Fibroblast of gingiva (primary cell): ENCODE results near the gene FAM177A1.
"Not testable (repeated sequence)": the region's sequence is repeated elsewhere in the genome, so short reads cannot be mapped to it uniquely, and the experiment has no call there.

ENCODE experiments used
- DNase-seq: peaks from one replicate; pipeline ENCODE4 v3.0.0-alpha.2; 2011; ENCODE audit warnings: low read depth

FAM177A1 gene

DNA sequence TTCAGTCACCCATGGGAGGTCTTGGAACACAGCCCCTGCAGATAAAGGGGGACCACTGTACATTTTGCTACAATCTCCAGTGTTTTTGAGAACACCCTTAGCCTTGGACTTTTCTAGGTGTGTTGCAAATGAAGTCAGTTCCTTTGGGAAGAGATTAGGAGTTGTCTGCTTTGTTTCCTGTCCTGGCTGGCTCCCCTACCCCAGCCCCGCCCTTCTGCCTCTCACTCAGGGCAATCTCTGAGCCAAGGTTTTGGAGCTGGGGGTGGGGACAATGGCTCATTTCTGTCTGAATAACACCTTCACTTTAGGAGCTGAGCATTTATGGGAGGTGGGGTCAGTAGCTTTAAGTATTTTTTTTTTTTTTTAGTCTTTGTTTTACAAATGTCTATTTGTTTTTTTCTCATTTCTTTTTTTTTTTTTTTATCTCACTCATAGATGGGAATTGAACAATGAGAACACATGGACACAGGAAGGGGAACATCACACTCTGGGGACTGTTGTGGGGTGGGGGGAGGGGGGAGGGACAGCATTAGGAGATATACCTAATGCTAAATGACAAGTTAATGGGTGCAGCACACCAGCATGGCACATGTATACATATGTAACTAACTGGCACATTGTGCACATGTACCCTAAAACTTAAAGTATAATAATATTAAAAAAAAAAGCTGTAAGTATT, 15.2 kb downstream of the FAM177A1 start:
- not testable (repeated sequence) for DNase-seq

DNA sequence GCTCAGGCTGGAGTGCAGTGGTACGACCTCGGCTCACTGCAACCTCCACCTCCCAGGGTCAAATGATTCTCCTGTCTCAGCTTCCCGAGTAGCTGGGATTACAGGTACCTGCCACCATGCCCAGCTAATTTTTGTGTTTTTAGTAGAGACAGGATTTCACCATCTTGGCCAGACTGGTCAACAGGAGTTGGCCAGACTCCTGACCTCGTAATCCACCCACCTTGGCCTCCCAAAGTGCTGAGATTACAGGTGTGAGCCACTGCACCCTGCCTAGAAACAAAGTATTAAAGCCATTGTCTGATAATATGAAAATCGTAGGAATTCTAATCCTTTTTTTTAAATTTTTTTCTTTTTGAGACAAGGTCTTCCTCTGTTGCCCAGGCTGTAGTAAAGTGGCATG, 19.7 kb downstream of the FAM177A1 start:
- DNase-seq = not testable (repeated sequence)

DNA sequence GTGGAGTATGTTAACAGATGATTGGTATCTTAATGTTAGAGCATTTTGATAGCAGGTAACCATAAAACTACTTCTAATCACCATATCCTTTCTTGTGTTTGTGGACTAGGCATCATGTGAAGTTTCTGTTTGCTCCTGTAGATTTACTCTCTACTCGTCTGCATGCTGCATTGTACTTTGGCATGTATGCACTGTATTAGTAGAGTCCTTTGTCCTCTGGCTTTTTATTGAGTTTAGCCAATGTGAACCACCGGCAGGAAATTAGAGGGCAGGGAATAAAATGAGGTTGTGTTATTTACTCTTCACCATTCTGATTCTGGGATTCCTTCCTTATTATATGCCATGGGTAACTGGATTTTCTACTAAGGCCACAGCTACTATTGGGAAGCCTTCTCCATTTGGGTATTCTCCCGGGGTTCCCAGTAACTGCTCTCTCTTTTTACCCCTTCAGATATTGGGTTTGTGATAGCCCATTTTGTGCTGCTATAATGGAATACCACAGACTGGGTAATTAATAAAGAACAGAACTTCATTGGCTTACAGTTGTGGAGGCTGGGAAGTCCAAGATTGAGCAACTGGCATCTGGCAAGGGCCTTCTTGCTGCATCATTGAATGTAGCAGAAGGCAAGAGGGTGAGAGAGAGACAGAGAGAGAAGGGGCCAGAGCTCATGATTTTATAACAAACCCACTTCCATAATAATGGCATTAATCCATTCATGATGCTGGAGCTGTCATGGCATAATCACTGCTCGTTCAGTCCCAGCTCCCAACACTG, 22.4 kb downstream of the FAM177A1 start:
- peak; percentile 34 for DNase-seq

DNA sequence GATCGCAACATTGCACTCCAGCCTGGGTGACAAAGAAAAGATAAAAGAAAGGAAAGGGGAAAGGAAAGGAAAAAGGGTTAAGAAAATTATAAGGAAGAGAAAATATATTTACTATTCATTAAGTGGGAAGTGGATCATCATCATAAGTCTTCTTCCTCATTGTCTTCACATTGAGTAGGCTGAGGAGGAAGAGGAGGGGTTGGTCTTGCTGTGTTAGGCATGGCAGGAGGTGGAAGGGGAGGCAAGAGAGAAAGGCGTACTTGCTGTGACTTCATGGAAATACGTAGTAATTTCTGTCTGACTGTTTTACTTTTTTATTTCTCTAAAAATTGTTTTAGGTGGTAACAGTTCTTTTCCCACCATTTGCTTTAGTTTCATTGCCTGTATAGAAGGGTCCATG, 26.2 kb downstream of the FAM177A1 start:
- DNase-seq = no peak

DNA sequence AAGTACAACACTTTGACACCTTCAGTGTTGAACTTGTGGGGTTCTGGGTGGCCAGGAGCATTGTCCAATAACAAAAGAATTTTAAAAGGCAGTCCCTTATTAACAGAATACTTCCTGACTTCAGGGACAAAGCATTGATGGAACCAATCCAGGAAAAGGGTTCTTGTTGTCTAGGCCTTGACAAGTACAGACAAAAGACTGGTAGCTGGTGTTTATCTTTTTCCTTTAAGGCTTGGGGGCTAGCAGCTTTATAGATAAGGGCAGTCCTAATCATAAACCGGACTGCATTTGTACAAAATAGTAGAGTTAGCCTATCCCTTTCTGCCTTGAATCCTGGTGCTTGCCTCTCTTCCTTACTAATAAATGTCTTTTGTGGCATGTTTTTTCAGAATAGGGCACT, 27.4 kb downstream of the FAM177A1 start:
- DNase-seq = no peak

DNA sequence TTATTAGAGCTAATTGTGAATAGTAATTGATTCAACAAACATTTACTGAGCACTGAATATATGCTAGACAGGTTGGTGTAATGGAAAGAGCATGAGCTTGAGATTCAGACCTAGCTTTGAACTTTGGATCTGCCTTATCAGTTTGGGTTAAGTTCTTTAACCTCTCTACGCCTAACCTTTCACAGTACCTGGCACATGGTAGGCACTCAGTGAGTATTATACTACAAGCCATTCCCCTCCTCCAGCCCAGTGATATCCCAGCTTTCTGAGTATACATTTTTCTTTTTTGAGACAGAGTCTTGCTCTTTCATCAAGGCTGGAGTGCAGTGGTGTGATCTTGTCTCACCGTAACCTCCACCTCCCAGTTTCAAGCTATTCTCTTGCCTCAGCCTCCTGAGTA, 32.0 kb downstream of the FAM177A1 start:
- DNase-seq = no peak

DNA sequence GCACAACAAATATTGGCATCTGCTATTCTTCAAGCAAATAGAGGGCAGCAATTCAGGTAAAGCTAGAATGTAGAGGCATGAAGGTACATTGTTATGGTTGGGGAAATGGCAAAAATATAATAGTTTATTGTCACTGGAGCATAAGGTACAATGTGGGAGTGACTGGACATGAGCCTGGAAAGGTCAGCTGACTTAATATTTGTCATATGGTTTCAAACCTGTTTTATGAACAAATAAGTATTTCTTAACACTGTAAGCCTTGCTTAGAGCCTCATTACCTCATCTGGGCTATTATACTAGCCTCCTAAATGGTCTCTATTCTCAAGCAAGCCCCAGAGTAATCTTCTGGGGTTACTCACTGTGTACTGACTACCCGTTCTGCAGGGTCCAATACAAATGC, 33.7 kb downstream of the FAM177A1 start:
- DNase-seq = no peak

DNA sequence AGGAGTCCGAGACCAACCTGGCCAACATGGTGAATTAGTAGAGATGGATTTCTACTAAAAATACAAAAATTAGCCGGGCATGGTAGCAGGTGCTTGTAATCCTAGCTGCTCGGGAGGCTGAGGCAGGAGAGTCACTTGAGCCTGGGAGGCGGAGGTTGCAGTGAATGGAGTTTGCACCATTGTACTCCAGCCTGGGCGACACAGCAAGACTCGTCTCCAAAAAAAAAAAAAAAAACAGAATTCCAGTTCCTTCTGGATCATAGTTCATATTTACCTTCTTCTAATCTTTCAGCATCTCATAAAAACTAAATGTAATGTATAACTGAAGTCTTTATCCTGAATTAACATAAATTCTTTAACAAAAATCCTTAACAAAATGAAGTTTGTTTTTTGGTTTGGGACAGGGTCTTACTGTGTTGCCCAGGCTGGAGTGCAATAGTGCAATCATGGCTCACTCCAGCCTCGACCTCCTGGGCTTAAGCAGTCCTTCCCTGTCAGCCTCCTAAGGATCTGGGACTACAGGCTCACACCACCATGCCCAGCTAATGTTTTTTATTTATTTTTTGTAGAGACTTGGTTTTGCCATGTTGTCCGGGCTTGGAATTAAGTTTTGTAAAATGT, 37.6 kb downstream of the FAM177A1 start:
- no peak for DNase-seq

DNA sequence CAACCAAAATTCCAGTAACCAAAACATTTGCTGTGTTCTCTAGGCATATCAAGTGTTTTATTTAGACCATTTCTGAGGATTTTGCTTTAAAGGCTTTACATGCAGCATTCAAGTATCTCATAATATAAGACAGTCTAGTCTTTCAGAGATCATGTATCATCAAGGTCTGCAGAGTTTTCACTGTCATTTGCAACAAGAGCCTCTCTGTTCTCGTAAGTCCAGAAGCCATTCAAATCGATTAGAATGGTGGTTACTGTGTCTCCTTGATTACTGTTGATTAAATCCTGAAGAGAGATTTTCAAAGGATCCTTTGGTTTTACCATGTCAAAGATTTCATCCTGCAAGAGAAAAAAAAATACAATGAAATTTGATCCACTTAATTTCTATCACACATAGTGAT, 39.4 kb downstream of the FAM177A1 start:
- no peak for DNase-seq

DNA sequence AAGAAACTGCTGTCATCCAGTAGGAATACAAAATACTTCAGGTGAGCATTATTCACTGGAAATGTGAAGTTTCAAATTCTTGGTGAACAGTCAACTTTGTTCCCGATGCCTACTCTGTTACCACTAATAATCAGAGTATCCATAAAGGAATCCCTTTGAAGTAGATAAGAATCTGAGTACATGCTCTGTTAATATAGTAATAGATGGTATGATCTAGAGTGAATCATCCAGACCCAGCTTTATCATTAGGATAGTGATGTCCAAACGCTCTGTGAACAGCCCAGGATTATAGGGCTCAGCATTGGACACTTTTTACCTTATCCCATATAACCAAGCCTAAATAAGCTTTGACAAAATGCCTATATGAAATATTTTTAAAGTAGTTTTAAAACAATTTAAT, 42.4 kb downstream of the FAM177A1 start:
- DNase-seq = no peak

DNA sequence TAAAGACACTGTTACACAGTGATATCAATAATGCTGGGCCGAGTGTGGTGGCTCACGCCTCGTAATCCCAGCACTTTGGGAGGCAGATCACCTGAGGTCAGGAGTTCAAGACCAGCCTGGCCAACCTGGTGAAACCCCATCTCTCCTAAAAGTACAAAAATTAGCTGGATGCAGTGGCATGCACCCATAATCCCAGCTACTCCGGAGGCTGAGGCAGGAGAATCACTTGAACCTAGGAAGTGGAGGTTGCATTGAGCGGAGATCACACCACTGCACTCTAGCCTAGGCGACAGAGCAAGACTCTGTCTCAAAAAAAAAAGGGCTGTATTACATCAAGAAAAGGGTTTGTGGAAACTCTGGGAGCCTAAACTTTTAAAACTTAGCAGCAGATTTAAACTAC, 48.6 kb downstream of the FAM177A1 start:
- not testable (repeated sequence) for DNase-seq

DNA sequence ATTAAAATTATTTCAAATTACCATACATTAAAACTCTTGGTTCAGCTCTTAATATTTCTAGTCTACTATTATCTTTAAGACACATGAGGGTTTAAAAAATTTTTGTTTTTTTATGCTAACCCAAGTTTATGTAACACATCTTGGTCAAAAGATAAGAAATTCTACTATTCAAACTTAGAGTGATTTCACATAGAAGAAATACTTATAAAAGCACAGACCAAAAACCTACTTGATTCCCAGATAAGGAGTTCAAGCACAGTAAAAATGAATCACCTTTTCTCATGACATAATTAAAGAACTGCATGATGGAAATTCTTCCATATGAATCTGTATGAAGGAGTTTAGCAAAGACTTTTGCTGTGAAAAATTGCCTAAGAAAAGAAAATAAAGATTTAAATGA, 61.8 kb downstream of the FAM177A1 start:
- DNase-seq = no peak

DNA sequence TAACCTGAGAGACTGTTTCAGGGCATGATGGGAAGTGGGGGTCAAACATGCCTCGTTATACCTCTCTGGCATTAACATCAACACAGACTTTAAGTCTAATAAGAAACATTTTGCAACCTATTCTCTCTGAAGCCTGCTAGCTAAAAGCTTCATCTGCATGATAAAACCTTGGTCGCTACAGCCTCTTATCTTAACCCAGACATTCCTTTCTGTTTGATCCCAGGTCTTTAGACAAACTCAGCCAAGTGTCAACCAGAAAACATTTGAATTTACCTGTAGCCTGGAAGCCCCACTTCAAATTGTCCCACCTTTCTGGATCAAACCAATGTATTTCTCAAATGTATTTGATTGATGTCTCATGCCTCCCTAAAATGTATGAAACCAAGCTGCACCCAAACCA, 66.6 kb downstream of the FAM177A1 start:
- no peak for DNase-seq

DNA sequence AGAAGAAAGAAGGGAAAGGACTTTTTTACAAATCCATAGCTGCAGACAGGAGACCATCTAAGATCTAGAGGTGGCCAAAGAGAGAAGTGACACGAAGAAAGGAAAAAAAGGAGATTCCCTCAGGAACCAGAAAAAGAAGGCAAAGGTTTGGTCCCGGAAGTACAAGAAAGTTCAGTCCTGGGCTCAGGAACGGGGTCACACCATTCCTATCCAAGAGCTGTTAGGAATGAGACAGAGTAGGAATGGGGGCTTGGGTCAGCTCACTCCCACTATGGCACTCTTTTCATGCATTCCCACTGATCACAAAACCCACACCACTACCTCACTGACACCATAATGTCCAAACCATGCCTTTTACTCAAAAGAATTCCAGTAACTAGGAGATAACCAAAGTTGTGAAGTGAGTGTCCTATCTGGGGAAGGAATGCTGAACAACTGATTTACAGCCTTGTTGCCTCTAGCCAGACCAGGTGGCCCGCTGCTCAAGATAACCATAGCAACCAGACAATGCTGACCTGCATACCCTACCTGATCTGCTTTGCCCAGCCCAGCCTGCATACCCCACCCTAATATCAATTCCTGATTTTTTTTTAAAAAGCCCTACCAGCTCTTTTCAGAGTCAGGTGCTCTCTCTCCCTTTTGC, 67.4 kb downstream of the FAM177A1 start:
- no peak for DNase-seq

DNA sequence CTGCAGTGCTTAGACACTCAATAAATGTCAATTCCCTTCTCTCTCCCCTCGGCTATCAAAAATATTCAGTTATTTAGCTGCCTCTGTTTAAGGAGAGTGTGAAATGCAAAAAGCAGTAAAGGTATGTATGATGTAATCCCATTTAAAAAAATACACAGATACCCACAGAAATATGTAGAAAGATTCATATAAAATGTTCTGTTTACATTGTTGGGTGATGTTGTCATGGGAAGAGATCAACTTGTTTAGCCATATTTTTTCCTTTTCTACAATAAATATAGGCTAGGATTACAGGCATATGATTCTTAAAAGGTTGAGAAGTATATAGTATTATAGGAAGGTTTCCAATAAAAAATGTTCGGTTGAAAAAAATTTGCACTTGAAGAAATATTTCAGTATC, 68.0 kb downstream of the FAM177A1 start:
- DNase-seq = peak; percentile 33

DNA sequence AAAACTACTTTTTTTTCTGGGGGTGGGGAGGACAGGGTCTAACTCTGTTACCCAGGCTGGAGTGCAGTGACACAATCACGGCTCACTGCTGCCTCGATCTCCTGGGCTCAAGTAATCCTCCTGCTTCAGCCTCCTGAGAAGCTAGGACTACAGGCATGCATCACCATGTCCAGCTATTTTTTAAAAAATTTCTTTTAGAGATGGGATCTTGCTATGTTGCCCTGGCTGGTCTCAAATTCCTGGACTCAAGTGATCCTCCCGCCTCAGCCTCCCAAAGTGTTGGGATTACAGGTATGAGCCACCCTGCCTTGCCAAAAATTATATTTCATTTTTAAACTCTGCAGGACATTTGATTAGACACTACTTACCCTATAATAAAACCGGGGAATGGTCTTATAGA, 70.2 kb downstream of the FAM177A1 start:
- no peak for DNase-seq

DNA sequence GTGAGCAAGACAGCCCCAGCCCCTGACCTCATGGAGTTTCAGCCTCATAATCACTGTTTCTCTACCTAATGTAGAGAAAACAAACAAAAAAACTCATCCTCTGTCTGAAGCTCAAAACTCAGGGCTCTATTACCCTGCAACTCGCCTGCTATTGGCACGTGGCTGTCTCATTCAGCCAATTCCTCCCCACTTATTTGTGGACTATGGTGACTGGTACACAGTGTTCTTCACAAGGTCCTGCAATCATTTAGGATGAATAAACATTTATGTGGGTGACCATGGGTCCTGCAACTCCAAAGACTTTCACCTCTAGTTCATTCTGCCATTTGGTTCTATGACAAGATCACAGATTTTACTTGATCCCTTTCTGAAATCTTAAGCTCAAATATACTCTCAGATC, 71.0 kb downstream of the FAM177A1 start:
- no peak for DNase-seq

DNA sequence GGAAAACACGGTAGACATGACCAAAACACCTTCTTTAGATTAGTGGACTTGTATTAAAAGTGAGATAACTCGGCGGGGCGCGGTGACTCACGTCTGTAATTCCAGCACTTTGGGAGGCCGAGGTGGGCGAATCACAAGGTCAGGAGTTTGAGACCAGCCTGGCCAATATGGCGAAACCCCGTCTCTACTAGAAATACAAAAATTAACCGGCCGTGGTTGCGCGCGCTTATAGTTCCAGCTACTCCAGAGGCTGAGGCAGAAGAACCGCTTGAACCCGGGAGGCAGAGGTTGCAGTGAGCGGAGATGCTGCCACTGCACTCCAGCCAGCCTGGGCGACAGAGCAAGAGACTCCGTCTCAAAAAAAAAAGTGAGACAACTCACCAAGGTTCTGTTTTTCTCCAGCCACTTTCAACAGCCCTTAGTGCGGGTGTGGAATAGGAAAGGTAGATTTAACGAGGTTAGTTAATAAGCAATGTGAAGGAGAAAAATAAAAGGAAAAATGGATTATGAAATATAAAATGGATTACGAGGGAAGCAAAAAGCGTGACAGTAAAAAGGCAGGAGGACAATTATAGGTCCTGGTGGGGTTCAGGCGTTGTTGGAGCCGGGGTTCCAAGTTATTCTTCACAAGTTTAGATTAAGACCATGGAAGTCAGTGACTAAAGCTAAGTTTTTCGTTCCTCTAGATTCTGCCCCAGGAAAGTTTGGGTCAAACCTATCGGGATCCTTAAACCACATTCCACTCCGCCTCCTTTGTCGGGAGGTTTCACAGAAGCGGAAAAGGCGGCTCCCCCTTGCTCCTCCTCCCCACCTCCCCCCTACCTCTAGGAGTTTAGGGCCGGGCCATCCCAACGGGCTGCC, 75.2 kb downstream of the FAM177A1 start:
- no peak for DNase-seq

DNA sequence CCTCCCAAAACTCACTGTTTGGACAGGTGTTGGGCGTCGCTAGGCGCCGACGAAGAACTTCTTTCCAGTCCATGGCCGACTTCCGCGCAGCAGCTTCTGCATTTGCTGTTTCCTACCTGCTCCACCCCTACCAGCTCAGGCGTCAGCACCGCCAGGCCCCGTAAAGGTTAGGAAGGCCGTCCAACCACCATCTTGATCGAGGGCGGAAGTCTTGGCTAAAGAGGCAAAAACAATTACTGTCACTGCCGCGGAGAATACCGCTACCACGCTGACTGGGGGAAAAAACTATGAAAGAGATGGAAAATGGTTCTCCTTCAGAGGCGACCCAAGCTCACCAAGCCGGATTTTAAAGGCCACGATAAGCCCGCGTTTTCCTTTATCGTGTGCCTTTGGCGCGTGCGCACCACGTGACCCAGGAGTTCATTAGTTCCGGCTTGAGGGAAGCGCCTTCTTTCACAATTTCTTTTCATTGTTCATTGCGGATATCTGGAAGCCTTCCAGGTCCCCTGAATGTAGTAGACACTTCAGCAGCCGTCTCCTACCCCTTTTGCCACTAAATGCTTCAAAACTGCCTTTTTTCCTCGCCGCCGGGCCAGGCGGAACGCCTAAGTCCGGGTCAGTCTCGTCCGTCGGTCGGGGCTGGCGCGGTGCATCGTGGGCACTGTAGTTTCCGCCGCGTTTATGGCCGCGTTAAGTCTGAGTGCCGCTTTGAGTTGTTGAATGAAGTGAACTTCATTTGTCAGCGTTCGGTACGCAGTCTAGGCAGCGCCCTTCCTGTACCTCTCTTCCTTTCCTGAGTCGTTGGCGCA, 76.0 kb downstream of the FAM177A1 start, which contains the start of the genes PPP2R3C and PRORP:
Gene PPP2R3C (minus strand): TSS at position 104 of the 809 bp plus-strand sequence. CDS start 31 bp downstream, at position 73.
Gene PRORP (plus strand): TSS at position 666 of the 809 bp plus-strand sequence. CDS start 694 bp downstream, outside the sequence.
- peak; percentile 91 for DNase-seq

DNA sequence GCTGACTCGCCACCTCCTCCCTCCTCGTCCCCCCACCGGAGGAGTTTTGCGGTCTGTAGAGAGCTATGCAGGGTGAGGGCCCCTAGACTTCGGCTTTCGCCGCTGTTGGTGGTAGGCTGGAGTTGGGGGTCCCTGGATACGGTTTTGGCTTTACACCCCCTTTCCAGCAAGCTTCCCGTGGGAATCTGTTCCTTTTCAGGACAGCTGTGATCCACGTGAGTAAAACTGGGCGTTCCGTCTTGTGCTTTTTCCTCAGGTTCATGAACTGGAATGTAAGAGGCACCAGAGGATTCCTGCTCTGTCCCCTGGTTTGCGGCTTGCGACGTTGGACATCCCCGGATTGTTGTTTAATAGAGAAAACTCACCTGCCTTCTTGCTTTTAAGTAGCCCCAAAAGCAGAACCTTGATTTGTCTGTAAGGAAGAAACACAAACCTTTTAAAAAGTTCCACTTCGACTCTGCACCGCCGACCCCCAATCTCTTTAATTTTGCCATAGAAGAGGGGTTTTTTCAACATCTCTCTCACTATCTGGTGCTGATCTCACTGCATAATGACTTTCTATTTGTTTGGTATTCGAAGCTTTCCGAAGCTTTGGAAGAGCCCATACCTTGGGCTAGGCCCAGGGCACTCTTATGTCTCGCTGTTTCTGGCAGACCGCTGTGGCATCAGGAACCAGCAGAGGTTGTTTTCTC, 76.8 kb downstream of the FAM177A1 start:
- DNase-seq = peak; percentile 28
